Activated CD4-positive, alpha-beta T cell treated with anti-CD3 and anti-CD28 coated beads, Interleukin-2, amount 50 U/mL, for 24 hours (primary cell): ENCODE data around the gene RNF144A.

ENCODE experiments used
- DNase-seq, 2 donors: peaks; one replicate each; pipeline ENCODE4 v3.0.0-alpha.2; 2020; ENCODE audit warnings: low read depth in 1 of 2, low spot score in 1 of 2

RNF144A gene

DNA sequence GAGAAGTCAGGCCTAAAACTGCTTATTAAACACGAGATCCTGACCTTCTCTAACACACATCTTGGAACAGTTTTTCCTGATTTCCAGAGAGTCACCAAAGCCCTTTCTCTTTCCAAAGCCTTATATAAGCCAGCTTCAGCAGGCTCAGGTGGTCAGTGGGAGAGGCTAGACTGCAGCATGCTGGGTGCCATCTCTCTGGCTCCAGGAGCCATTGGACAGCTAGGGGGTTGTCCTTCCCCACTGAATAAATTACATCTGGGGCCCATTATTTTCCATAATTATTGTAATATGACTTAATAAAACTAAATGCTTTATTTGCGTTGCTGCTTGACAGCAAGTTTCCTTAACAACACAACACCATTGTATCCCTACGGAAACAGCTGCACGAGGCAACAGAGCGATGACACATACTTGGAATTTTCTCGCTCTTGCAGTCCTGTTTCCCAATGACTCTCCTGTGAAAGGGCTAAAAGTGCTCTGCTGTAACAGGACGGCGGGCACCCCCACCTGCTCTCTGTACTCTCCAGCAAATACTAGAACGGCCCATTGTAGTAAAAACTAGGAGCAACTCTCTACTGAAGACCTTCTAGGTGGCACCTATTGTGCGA lies 160.6 kb downstream of the RNF144A start:
- DNase-seq: no peak

DNA sequence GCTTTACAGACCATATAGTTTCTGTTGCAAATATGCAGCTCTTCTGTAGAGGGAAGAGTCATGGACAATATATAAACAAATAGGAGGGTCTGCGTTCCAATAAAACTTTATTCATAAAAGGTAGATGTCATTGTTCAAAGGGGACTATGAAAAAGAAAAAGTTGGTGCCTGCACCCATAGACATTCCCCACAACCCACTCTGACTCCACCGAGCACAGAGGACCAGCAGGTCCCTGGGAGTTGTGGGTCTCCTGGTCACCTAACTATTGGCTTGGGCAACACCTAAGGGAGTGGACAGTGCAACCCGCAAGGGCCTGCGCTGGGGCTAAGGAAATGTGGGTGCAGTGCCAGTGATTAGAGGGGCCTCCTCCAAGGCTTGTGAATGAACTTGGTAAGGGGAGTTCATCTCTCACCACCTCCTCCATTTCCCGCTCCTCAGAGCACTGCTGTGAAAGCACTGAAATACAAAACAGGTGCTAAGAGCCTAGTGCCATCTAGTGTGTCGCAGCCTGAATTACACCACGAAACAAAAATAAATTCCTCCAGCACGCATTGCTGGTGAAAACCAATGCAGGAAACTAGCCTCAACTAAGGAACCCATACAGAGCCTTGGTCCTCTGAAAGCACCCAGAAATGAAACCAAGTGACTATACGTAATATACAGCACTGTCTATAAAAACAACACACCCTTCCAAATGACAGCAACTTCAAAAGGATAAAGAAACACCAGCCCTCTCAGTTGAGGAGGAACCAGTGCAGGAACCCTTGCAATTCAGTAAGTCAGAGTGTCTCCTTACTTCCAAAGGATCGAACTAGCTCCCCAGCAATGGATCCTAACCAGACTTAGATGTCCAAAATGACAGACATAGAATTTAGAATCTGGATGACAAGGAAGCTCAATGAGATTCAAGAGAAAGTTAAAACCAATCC lies 166.6 kb downstream of the RNF144A start:
- no peak for DNase-seq

DNA sequence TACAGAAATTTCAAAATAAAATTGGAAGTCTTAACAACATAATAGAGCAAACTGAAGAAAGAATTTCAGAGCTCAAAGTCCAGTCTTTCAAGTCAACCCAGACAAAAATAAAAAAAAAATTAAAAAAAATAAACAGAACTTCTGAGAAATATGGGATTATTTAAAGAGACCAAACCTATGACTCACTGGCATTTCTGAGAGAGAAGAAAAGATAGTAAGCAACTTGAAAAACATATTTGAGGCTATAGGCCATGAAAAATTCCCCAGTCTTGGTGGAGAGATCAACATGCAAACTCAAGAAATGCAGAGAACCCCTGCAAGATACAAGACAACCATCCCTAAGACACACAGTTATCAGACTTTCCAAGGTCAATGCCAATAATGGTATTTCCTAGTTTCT lies 167.4 kb downstream of the RNF144A start:
- DNase-seq: no peak

DNA sequence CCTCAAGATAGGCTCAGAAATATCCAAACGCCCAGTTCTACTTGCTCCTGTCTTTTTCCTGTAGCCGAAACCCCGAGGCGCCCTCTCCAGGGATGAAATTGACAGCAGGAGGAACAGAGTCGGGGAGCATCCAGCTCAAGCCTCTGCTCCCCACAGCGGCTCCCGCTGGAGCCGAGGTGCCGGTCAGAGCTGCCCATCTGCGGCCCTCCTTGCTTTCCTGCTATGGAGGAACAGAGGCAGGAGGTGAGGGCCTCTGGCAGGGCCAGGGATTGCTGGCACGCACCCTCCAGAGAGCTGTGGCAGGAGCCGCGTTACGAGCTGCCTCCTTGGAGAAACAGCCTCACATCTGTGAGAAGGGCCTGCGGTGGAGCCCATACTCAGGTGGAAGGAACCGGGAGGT lies 172.1 kb downstream of the RNF144A start:
- no peak for DNase-seq

DNA sequence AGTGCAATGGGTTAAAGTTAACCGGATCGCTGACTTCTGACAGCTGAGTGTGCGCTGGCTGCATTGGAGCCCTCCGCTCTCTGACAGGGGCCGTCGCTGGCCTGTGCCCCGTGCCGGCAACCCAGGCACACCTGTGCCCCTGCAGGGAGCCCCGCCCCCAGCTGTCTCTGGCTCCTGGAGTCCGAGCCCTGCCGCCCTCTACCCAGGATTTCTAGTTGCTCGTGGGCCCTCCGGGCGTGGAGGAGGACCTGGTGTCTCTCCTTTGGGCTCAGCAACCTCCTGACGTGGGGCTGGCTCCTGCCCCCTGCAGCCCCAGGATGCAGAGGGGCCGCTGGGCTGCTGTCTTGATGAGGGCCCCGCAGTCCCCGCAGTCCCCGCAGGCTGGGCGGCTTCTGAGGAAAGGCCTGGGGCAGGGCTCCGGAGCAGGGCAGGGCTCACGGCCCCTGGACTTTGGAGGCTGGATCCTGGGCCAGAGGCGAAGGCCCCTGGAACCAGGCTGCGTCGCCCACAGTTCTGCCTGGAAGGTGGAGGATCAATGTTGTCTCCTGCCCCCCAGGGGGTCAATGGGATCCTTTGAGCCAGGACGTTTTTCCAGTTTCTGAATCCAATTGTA lies 172.8 kb downstream of the RNF144A start:
- DNase-seq: no peak

DNA sequence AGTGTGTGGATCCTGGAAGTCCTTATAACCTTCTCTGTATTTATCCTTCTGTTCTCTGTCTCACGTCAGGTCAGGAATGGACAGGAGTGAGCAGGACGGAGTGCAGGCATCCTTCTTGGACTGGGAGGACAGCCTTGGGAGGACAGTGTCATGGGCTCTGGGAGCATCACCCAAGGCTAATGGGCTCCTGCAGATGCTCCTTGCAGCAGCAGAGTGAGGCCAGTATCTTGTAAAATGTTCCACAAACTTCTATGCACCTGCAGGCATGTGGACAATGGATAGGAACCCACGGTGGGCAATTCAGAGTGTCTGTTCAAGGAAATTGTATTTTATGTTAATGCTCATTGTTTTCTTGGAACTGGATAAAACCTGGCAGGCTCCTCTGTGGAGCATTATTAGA lies 176.2 kb downstream of the RNF144A start:
- DNase-seq: no peak
